Small intestine (tissue), 7 donors: Measurements from ENCODE around the gene GPRIN3. TPM values are rescaled to one million over a fixed set of nuclear protein-coding genes. Genes with fewer than 3 reads are reported as not detected.

ENCODE experiments used
- DNase-seq, 2 donors: peaks; one replicate each; pipeline versions ENCODE4 v3.0.0 to v3.0.0-alpha.2; 2013
- FAIRE-seq: peaks from 2 replicates; lab custom pipeline; 2012; peaks lifted over from hg19 to GRCh38; lab: Jason Lieb, UNC
- H3K27ac ChIP-seq, 3 donors: one replicate each; pipeline ENCODE4 v1.5.1; 2013; ENCODE audit warnings: low read length in 2 of 3, mild to moderate bottlenecking in 2 of 3, control low read depth in 1 of 3, inconsistent platforms in 1 of 3, low read depth in 1 of 3, moderate library complexity in 1 of 3
- H3K27me3 ChIP-seq, 3 donors: one replicate each; pipeline ENCODE4 v1.6.1; 2013; ENCODE audit warnings: low read length in 3 of 3, inconsistent platforms in 1 of 3; ENCODE audit not compliant: control insufficient read depth in 3 of 3, insufficient read depth in 3 of 3
- H3K36me3 ChIP-seq, 3 donors: one replicate each; pipeline ENCODE4 v1.6.1; 2013; ENCODE audit warnings: low read length in 3 of 3, inconsistent platforms in 1 of 3, low read depth in 1 of 3, mild to moderate bottlenecking in 1 of 3, moderate library complexity in 1 of 3; ENCODE audit not compliant: control insufficient read depth in 3 of 3, insufficient read depth in 2 of 3
- H3K4me1 ChIP-seq, 3 donors: one replicate each; pipeline ENCODE4 v1.6.1; 2013; ENCODE audit warnings: low read length in 2 of 3, inconsistent platforms in 1 of 3, low read depth in 1 of 3, mild to moderate bottlenecking in 1 of 3, moderate library complexity in 1 of 3; ENCODE audit not compliant: control insufficient read depth in 3 of 3, insufficient read depth in 2 of 3
- H3K4me3 ChIP-seq, 3 donors: one replicate each; pipeline ENCODE4 v1.5.1; 2013; ENCODE audit warnings: low read length in 3 of 3, control low read depth in 1 of 3, inconsistent platforms in 1 of 3, low read depth in 1 of 3, mild to moderate bottlenecking in 1 of 3, moderate library complexity in 1 of 3
- H3K9me3 ChIP-seq, 2 donors: one replicate each; pipeline ENCODE4 v1.6.1; 2013; ENCODE audit warnings: low read depth in 1 of 2, low read length in 1 of 2; ENCODE audit not compliant: control insufficient read depth in 2 of 2, insufficient read depth in 1 of 2
- WGBS, 3 donors: extraction: QIAGEN DNeasy Blood & Tissue Kit; methylation state at CpG; one replicate each; pipeline ENCODE4 v1.1.7; 2013; 5-methylcytosine and 5-hydroxymethylcytosine counted together
- polyA plus RNA-seq, 4 donors: library from polyadenylated mRNA; stranded (reverse) in 3 of 4; unstranded in 1 of 4; fragments of 200-250 nt in 3 of 4; fragments of 120-200 nt in 1 of 4; gene quantifications; one replicate each; pipeline versions ENCODE4 v1.2.1 to v1.2.3, GENCODE V29; 2013
- donor health status: healthy with polysubstance abuse.
- donor health status: control.
- donor health status: control.
- donor health status: Bipolar disorder and iron deficiency.
- donor health status: healthy.

The GPRIN3 gene
- polyA plus RNA-seq, 4 donors = 1.4 to 12.2 (median 3.0) TPM

GRCh38 chr4:89301902-89302301, 5.7 kb downstream of the GPRIN3 start:
- no peaks in the 10 kb centered on the region for H3K9me3 ChIP-seq
- H3K27ac ChIP-seq = peak overlapping the region in 2 of 3 donors; percentile 8 to 72
- no peaks in the 10 kb centered on the region for H3K36me3 ChIP-seq
- peaks cover 10 to 45% (median 10%) of the 10 kb centered on the region in 3 donors for H3K4me1 ChIP-seq
- DNase-seq (no peak), FAIRE-seq (no peak)
- WGBS, 3 donors = 48 to 73% (median 56%) methylated on average over 3 of the region's 3 CpGs
- no peaks in the 10 kb centered on the region for H3K27me3 ChIP-seq
- H3K4me3 ChIP-seq = no peak overlapping the region

DNA sequence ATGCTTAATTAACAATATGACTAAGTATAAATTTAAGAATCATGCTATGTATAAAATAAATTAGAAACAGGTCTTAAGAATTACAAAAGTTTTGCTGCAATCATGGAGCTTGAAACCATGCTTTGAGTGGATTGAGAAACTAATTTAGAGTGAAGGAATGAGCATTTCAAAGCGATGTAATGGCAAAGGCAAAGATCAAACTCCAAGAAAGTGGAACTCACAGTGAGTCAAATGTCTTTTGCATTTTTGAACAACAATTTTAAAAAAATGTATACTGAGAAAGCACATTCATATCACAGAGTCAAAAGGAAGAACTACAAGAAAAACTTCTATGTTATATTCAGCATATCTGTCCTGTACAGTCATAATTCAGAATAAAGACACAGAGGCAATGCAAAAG, 6.6 kb downstream of the GPRIN3 start:
- no peak for FAIRE-seq
- Histone ChIP-seq H3K36me3 (no peaks in the 10 kb centered on the region), H3K4me1 (peaks cover 10 to 50% (median 12%) of the 10 kb centered on the region in 3 donors), H3K9me3 (no peaks in the 10 kb centered on the region), H3K4me3 (no peak overlapping the region), H3K27me3 (no peaks in the 10 kb centered on the region), H3K27ac (peak overlapping the region in 1 of 3 donors; percentile 15)
- 18 to 52% (median 31%) methylated on average over 1 of the region's 1 CpG for WGBS, 3 donors
- peak; percentile 53 to 54 for DNase-seq

DNA sequence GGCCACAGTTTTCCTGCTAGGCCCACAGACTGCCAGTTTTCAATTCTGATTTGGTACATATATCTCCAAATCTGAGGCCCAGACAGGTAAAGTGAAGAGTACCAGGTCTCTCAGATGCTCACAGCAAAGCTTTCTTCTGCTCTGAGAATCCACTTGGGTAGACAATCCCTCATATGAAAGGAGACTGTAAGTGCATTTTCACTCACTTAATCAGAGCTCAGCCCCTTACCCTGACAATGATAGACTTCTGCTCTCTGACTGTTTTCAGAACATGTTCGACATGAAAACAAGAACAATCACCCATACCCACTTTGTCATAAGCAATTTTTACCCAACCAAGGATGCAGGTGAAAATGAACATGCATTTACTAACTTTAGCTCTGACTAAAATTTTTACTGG, 7.1 kb downstream of the GPRIN3 start:
- DNase-seq (no peak), FAIRE-seq (peak; percentile 53)
- Histone ChIP-seq H3K4me1 (peaks cover 12 to 53% (median 12%) of the 10 kb centered on the region in 3 donors), H3K27me3 (no peaks in the 10 kb centered on the region), H3K4me3 (no peak overlapping the region), H3K27ac (peak overlapping the region; percentile 25 to 82 (median 69)), H3K36me3 (no peaks in the 10 kb centered on the region), H3K9me3 (no peaks in the 10 kb centered on the region)
- WGBS, 3 donors = 47 to 71% (median 50%) methylated on average over 1 of the region's 1 CpG

DNA sequence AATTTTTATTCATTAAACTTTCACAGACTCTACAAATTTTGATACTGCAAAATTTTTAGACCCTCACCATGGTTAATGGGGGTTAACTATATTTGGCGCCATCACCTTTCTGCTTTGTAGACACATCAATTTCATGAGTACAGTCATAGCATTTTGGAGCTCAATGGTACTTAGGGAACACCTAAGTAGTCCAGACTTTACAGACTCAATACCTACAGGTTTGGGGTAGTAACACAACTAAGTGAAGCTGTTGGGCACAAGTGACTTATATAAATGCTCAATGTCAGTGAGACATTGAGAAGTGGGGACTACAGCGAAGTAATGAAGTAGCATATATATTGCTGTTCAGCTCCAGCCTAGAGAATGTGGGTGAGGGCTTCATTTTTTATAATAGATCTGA, 7.5 kb downstream of the GPRIN3 start:
- Histone ChIP-seq H3K27ac (peak overlapping the region; percentile 25 to 82 (median 69)), H3K36me3 (no peaks in the 10 kb centered on the region), H3K9me3 (no peaks in the 10 kb centered on the region), H3K4me1 (peaks cover 13 to 53% (median 16%) of the 10 kb centered on the region in 3 donors), H3K27me3 (no peaks in the 10 kb centered on the region), H3K4me3 (no peak overlapping the region)
- FAIRE-seq (no peak), DNase-seq (no peak)
- WGBS, 3 donors = 40 to 71% (median 66%) methylated on average over 2 of the region's 2 CpGs

- H3K9me3 ChIP-seq = no peaks in the 10 kb centered on the region
- peaks cover 11 to 52% (median 17%) of the 10 kb centered on the region in 3 donors for H3K4me1 ChIP-seq
- 4 to 26% (median 5%) methylated on average over 10 of the region's 10 CpGs for WGBS, 3 donors
- peak; percentile 70 to 71 for DNase-seq
- FAIRE-seq = no peak
- H3K36me3 ChIP-seq = no peaks in the 10 kb centered on the region
- no peaks in the 10 kb centered on the region for H3K27me3 ChIP-seq
- peak overlapping the region in 2 of 3 donors; percentile 37 to 44 for H3K4me3 ChIP-seq
- peak overlapping the region; percentile 82 to 93 (median 92) for H3K27ac ChIP-seq
Observed at GRCh38 chr4:89299153-89299791, 8.3 kb downstream of the GPRIN3 start.

- Histone ChIP-seq H3K4me3 (peak overlapping the region in 2 of 3 donors; percentile 37 to 44), H3K27ac (peak overlapping the region; percentile 82 to 93 (median 92)), H3K36me3 (no peaks in the 10 kb centered on the region), H3K27me3 (no peaks in the 10 kb centered on the region), H3K9me3 (no peaks in the 10 kb centered on the region), H3K4me1 (peaks cover 11 to 47% (median 19%) of the 10 kb centered on the region in 3 donors)
- no peak for DNase-seq
- peak; percentile 15 for FAIRE-seq
- WGBS, 3 donors = 8 to 21% (median 10%) methylated on average over 2 of the region's 2 CpGs
Observed at GRCh38 chr4:89298788-89299152, 8.8 kb downstream of the GPRIN3 start.

- peaks cover 0 to 2% (median 0%) of the 10 kb centered on the region in 3 donors for H3K36me3 ChIP-seq
- no peaks in the 10 kb centered on the region for H3K27me3 ChIP-seq
- no peak overlapping the region for H3K4me3 ChIP-seq
- peak overlapping the region; percentile 56 to 82 (median 60) for H3K27ac ChIP-seq
- FAIRE-seq (no peak), DNase-seq (peak; percentile 52 to 74)
- H3K9me3 ChIP-seq = no peaks in the 10 kb centered on the region
- WGBS, 3 donors = 12 to 36% (median 15%) methylated on average over 2 of the region's 2 CpGs
- peaks cover 11 to 50% (median 19%) of the 10 kb centered on the region in 3 donors for H3K4me1 ChIP-seq
Observed at GRCh38 chr4:89298155-89298554, 9.4 kb downstream of the GPRIN3 start.

DNA sequence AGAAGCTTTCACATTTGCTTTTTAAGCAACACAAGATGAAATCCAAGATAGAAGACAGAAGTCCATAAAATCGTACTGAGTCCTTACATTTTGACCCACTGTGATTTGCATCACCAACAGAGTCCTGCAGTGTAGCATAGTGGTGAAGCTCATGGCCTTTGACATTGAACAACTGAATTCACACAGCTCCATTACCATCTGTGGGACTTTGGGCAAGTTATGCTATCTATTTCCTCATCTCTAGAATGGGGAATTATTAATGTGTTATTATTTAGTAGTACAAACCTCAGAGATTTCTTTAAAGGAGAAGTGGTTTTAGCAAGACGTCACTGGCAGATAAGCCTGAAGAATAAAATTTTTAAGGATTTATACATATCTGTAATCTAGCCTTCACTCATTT, 10.7 kb downstream of the GPRIN3 start:
- Histone ChIP-seq H3K27ac (peak overlapping the region; percentile 60 to 82 (median 82)), H3K4me3 (no peak overlapping the region), H3K27me3 (no peaks in the 10 kb centered on the region), H3K4me1 (peaks cover 9 to 51% (median 19%) of the 10 kb centered on the region in 3 donors), H3K9me3 (no peaks in the 10 kb centered on the region), H3K36me3 (peaks cover 0 to 2% (median 0%) of the 10 kb centered on the region in 3 donors)
- 12 to 46% (median 21%) methylated on average over 2 of the region's 2 CpGs for WGBS, 3 donors
- FAIRE-seq (no peak), DNase-seq (peak in 1 of 2 donors; percentile 30)
